ENCODE measurements around the gene CPNE5.

- no peak for TF ChIP-seq CTCF (IDR thresholded peaks at IDR 0.05; ENCODE audit: low read depth, low read length)
- no peak for TF ChIP-seq EZH2phosphoT487 (IDR thresholded peaks at IDR 0.05; ENCODE audit: low read depth)
Observed at GRCh38 chr6:36826520-36827227, 12.6 kb downstream of the CPNE5 start.

Data from OCI-LY3 (cell line).